HG02884 (cell line): Measurements from ENCODE around the gene BOLL.
"Not testable (repeated sequence)": the region's sequence is repeated elsewhere in the genome, so short reads cannot be mapped to it uniquely, and the experiment has no call there.

Experiments used
- ATAC-seq: cut with Tn5 transposase; IDR thresholded peaks from one replicate; pipeline ENCODE4 v1.9.1; 2021; ENCODE audit warnings: mild to moderate bottlenecking, moderate library complexity; ENCODE audit not compliant: unreplicated experiment

BOLL gene

DNA sequence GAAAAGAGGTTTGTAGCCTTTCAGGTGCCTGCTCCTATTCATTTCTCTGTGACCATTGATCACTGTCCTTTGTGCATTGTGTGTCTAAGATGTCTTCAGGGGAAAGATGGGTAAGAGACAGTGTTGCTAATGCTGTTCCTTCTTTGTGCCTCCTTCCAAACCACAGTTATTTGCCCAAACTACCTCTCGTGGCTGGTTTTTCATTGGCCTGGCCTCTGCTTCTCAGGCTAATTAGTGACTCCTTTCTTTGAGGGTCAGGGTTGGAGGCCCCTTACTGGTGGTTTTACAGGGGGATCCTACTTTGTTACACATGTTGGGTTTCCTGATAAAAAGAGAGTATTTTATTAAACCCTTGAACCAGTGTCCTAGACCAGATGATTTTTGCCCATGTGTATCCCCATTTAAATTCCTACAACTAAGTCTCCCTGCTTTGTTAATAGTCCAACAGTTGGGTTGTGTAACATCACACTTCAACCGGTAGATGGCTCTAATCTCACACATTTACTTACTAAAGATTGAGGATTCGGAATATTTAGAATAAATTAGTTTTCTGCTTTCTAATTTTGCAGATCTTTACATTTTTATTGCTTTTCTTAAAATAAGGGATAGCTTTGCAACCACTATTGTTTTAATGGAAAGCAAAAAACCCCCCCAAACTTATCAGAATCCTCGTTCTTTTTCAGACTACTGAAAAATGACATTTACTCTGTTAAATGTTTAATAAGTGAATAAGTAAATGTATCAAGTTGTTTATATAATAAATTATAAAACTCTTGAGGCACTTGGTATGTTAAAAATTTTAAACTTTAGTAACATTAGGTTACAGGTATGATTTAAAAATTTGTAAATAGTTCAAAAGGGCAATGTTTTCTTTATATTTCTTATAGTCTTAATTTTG, 77.6 kb downstream of the BOLL start:
- no peak for ATAC-seq

GRCh38 chr2:197706839-197707207, 78.3 kb downstream of the BOLL start:
- ATAC-seq, result no peak

DNA sequence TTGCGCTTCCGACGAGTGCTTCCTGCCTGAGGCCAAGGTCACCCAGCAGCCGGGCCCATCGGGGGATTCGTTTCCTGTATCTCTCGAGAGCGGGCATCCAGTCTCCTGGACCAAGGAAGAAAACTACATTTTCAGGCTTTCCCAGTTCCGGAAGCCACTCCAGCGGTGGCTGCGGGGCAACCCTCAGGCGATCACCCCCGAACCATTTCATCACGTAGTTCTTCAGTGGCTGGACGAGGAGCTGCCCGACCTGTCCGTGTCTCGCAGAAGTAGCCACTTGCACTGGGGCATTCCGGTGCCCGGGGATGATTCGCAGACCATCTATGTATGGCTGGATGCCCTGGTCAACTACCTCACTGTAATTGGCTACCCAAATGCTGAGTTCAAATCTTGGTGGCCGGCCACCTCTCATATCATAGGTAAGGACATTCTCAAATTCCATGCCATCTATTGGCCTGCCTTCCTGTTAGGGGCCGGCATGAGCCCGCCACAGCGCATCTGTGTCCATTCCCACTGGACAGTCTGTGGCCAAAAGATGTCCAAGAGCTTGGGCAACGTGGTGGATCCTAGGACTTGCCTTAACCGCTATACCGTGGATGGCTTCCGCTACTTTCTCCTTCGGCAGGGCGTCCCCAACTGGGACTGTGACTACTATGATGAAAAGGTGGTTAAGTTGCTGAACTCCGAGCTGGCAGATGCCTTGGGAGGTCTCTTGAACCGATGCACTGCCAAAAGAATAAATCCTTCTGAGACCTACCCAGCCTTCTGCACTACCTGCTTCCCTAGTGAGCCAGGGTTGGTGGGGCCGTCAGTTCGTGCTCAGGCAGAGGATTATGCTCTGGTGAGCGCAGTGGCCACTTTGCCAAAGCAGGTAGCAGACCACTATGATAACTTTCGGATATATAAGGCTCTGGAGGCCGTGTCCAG, 78.9 kb downstream of the BOLL start:
- no peak for ATAC-seq

GRCh38 chr2:197705121-197705911, 79.8 kb downstream of the BOLL start, which contains the start of gene MARS2:
Gene MARS2, plus strand, starts transcription at chr2:197705369. Its CDS starts 37 bp downstream, at chr2:197705406.
- ATAC-seq, result peak; percentile 82

- peak; percentile 30 for ATAC-seq
Observed at GRCh38 chr2:197704434-197705120, 80.5 kb downstream of the BOLL start.

- ATAC-seq, result no peak
Observed at GRCh38 chr2:197700960-197701359, 84.2 kb downstream of the BOLL start.

- ATAC-seq, result not testable (repeated sequence)
Observed at GRCh38 chr2:197699724-197700123, 85.4 kb downstream of the BOLL start.

GRCh38 chr2:197696571-197696970, 88.5 kb downstream of the BOLL start:
- ATAC-seq, result not testable (repeated sequence)

GRCh38 chr2:197695971-197696370, 89.1 kb downstream of the BOLL start:
- ATAC-seq, result not testable (repeated sequence)

DNA sequence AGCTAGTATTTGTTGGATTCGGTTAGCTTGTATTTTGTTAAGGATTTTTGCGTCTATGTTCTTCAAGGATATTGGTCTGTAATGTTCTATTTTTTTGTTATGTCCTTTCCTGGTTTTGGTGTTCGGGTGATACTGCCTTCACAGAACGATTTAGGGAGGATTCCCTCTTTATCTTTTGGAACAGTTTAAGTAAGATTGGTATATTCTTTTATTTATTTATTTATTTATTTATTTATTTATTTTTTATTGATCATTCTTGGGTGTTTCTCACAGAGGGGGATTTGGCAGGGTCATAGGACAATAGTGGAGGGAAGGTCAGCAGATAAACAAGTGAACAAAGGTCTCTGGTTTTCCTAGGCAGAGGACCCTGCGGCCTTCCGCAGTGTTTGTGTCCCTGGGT, 89.9 kb downstream of the BOLL start:
- not testable (repeated sequence) for ATAC-seq

- ATAC-seq, result no peak
Observed at GRCh38 chr2:197677483-197677882, 107.6 kb downstream of the BOLL start.

GRCh38 chr2:197677056-197677455, 108.1 kb downstream of the BOLL start:
- no peak for ATAC-seq
